Right renal cortex interstitium (tissue), 3 donors: ENCODE measurements around the gene KAZN. TPM values are rescaled to one million over a fixed set of nuclear protein-coding genes. Genes with fewer than 3 reads are reported as not detected.

Experiments
- DNase-seq, 3 donors: peaks; one replicate each; pipeline ENCODE4 v3.0.0-alpha.2; 2013; ENCODE audit warnings: low read depth in 3 of 3, low spot score in 2 of 3
- polyA plus RNA-seq, 3 donors: library from polyadenylated mRNA; unstranded; fragments of 120-200 nt; gene quantifications; one replicate each; pipeline ENCODE4 v1.2.1, GENCODE V29; 2013; ENCODE audit not compliant: insufficient read length in 3 of 3

Gene KAZN
- polyA plus RNA-seq, 3 donors, result 31.1 to 37.0 (median 31.5) TPM

DNA sequence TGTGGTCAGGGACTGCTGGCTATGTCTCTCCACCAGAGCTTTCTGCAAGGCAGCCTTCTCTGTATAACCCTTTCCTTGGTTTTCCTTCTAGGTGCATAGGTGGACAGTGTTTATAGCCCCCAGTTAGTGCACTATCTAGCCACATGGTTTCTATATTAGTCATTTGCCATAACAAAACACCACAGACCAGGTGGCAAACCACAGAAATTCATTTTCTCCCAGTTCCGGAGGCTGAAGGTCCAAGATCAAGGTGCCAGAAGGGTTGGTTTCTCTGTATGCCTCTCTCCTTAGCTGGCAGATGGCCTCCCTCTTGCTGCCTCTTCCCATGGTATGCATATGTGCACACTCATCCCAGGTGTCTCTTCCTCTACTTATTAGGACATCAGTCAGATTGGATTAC lies 106.4 kb downstream of the KAZN start:
- no peak for DNase-seq

DNA sequence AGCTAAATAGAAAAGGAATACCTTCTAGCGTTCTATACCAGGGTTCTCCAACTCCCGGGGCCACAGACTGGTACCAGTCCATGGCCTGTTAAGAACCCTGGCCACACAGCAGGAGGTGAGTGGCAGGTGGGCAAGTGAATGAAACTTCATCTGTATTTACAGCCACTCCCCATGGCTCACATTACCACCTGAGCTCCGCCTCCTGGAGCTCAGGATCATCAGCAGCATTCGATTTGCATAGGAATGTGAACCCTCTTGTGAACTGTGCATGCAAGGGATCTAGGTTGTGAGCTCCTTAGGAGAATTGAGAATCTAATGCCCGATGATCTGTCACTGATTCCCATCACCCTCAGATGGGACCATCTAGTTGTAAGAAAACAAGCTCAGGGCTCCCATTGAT lies 107.3 kb downstream of the KAZN start:
- no peak for DNase-seq

DNA sequence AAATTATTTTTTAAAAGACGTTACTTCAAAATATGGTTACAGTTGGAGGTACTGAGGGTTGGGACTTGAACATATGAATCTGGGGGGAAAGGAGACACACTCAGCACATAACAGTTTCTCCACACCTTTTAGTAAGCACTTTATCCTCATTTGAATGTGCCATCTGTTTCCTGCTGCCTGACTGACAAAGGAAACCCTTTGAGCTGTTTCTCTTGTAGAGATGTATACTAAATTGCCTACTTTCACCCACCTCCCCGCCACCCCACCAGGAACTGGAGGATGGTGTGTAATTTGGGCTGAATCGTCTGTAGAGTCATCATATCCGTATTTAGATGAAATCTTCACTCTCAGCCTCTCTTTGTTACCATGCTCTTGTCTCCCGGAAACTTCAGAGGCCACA lies 108.1 kb downstream of the KAZN start:
- DNase-seq, result no peak

DNA sequence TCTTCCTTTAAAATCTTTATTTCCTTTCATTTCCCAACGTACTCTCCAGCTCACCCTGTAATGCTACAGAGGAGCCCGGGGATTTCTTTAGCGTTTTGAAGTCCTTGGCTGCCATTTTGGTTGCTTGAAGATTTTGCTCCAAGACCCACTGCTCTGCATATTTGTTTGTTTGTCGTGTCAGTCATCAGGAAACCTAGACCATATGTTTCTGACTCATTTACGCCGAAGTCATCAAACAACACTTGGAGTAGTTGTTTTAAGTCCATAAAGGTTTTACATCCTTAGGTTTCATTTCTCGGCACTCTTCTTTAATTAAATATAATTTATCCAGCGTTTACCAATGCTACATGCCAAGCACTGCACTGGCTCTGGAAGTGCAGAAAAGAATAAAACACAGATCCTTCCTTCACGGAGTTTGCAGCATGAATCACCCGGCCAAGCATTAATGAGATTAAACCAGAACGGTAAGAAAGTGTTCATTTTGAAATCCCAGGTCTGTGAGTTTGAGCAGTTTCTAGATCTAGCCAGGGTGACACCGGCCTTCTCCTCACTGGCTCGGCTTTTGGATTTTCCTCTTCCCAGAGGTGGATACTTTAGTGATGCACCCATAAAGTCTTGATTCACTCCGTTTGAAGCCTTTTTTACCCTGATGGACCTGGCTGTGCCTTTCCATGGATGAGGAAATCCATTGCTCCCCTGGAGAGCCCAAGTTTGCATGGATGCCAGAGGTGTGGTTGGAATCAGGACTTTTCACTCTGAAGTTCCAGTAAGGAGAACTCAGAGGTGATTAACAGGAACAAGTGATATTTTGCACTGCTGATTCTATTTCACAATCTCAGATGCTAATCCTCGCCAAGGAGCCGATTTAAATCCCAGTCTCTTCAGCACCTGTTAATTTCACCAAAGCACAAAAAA lies 109.3 kb downstream of the KAZN start:
- DNase-seq, result no peak

DNA sequence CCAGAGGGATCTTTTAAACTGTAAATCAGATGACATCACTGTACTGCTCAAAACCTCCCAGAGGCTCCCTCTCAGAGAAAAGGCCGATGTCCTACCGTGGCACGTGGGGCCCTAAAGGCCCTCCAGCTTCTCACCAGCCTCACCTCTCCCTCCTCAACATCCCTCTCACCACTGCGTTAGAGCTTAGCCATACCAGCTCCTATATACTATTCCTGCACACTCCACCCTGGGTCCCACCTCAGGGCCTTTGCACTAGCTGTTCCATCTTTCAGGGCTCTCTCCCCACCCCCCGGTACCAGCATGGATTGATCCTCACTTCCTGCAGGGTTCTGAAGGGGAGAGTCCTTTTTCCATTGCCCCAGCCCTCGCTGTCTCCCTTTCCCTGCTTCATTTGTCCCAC lies 111.8 kb downstream of the KAZN start:
- no peak for DNase-seq

DNA sequence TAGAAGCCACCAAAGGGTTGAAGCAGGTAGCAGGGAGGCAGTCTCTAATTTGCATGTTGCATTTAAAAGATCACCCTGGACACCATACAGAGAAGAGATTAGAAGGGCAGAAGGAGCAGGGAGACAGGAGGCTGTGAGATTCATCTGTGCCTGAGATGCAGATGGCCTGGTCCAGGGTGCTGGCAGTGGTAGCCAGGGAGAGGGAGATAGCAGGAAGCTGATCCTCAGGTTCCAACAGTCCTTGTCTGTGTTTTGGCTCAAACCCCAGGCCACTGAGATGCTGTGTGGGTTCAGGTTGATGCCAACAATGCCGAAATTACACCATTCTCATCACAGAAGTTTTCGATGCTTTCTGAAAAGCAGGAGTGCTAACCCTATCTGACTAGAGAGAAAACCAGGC lies 113.7 kb downstream of the KAZN start:
- DNase-seq, result no peak

DNA sequence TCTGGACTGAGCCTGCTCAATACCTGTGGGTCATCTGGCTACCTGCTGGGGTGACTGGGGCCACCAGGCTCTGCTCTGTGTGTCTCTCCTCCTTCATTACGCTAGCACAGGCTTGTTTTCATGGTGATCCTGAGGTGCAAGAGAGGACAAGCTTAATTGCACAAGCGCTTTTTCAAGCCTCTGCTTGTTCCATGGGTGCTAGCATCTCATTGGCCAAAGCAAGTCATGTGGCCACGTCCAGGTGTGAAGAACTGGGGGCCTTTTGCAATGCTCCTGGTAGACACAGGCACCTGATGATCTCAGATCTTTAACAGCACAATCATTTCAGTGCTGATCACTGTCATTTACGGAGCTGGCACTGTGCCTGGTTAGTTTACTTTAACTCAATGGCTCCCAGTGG lies 114.6 kb downstream of the KAZN start:
- DNase-seq, result no peak

DNA sequence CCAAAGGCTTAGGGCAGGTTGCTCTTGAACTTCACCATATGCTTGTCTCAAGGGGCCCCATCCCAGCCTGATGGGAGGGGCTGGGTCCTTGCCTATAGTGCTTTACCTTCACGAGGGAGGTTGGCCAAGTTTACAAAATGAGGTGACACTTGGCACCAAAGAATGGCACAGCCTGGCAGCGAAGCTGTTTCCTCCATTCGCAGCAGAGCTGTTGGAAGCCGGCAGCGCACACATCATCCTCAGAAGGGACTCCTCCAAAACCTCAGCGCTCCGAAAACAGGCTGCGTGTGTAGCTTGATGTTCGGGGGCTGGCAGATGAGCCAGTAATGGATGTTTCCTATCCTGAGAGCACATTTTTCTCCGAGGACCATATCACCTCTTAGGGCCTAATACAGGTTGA lies 116.8 kb downstream of the KAZN start:
- DNase-seq, result no peak

DNA sequence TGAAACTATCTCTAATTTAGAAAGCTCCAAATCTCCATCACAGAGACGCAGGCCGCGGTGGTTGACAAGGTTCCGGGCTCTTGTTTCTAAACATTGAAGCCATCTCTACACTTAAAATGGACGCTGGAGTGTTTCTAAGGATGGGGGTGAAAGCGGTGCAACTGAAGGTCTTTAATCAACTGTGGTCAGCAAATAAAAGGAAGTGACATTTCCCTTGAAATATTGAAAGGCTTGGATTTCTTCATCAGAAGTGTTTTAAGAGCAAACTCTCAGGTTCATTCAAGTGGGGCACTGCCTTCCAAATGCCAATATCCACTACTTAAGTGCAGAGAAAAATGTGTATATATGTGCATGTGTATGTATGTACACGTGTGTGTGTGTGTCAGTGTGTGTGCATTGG lies 117.3 kb downstream of the KAZN start:
- DNase-seq, result no peak

DNA sequence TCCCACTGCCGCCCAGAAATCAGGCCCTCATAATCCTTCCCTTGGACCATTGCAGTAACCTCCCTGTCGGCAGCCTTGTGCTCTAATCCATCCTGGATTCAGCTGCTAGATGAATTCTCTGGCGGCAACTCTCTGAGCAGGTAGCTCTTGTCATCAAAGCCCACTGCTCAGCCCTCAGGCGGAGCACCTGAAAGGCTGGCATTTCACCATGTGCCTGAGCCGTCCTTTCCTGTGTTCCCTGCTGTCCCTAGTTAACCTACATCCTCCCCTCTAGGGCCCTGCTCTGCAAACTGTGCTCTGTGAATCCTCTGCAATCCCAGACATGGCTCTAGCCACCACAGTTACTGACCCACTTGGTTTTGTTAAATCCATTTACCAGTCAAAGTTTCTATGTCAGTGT lies 118.0 kb downstream of the KAZN start:
- DNase-seq, result no peak

DNA sequence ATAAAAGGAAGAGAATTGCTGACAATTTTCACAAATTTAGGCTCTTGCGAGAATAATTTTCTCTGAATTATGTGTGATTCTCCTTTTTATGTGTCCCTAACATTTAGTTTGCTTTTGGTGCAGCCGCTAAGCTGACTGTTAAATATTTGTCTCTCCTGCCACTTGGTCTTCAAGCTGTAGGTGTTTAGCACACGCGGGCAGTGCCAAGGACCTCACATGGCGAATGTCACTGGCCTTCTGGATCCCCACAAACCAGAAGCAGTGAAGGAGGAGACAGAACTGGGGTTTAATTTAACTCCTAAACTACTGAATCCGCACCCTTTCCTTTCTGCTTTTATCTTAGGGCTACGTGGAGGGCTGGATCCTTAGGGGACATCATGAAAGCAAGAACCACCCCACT lies 120.0 kb downstream of the KAZN start:
- no peak for DNase-seq

DNA sequence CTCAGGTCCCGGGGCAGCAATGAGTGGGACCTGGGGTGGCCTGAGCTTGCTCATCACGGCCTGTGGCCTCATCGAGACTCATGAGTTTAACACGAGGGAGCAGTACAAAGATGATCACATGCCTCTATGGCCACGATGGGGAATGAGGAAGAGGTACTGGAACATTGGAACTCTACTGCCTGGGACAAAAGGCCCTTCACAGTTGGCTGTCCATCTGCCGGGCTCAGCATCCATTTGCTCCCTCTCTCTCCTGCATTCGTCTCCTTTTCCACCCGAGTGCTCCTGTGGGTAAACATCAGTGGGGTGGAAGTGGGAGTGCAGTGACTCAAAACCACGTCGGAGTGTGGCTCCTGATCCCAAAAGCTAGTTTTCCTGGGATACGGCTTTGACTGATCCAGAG lies 124.9 kb downstream of the KAZN start:
- DNase-seq, result no peak

DNA sequence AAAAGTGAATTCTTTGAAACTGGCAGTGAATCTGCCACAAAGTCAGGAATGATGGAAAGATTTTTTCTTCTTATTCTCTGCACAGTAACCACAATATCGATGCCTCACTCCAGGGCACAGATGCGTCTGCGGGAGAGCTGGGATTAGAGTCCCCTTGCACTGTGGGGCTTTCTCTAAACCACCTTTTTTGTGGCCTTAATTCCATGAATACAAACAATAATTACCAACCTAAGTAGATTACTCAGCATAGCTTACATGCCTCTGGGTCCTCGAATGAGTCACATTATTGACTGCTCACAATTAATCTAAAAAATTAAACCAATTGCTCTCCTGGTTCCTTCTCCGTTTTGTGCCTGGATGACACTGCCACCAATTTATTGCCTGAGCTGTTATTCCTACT lies 125.8 kb downstream of the KAZN start:
- DNase-seq, result no peak

DNA sequence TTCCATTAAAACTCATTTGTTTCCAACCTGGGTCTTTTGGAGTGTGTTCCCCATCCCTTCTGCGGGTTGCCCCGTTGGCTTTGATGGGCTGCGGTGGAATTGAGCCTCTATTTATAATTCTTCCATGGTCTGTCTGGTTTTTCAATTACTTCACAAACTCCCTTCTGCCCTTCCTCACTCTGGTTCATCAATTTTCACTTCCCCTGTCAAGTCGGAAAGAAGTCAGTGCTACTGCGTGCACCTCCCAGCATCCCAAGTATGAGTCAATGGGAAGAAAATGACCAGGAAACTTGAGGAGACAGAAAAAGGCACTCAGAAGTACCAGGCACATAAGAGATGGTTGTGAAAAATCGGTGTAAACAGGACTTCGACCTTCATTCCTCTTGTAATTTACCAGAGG lies 126.2 kb downstream of the KAZN start:
- no peak for DNase-seq

DNA sequence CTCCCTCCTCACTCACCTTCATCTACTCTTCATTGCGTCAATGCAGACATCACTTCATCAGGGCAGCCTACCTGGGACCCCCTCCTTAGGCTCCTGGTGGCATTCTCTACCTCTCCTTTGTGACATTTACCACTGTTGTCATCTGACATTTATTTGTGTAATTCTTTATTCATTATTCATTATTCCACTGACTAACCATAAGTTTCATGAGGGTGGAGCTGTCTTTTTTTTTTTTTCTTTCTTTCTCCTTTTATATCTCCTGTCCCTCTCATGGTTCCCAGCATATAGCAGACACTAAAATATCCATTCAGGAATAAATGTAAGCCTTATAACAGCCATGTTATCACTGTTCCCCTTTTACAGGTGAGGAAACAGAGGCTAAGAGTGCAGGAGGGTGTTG lies 126.8 kb downstream of the KAZN start:
- DNase-seq, result no peak

DNA sequence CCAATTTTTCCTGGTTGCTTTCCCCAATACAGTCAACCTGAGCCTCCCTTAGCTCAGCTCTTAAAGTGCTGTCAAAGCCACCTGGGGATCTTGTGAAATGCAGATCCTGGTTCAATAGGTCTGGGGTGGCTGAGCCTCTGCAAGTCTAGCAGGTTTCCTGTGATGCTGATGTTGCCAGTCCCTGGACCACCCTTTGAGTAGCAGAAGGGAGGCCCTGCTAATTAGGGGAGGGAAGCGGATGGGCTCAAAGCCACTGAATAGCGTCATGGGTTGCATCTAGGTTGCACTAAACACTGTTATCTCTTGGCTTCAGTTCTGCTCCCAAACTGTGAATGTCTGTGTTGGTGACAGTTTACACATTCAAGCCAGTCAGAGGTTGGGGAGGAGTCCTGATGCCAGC lies 127.2 kb downstream of the KAZN start:
- DNase-seq, result no peak

DNA sequence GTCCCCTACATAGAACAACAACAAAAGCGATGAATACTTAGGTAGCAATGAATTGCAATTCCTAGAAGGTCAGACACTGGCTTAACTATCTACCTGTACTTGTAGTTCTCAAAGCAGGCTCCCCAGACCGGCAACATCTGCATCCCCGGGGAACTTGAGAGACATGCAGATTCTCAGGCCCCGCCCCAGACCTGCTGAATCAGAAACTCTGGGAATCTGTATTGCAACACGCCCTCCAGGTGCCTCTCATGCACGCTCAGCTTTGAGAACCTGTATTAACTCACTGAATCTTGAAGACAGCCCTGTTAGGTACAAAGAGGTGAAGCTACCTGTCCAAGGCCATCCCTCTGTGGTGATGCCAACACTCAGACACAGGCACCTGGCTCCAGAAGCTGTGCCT lies 128.1 kb downstream of the KAZN start:
- DNase-seq, result no peak

DNA sequence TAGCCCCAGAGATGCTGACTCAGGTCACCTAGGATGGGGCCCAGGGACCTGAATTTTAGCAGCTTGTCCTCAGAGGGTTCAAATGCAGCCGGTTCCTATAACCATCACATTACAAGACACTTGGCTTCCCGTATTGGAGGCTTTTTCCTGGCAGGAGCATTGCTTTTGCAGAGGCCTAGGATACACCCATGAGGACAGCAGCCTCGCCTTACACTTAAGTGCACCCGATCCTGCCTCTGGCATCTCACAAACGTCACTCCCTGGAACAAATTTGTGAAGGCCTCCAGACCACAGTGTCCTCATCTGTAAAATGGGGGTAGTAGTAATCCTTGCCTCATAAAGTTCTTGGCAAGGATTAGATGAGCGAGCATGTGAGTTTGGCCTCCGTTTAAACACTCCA lies 130.0 kb downstream of the KAZN start:
- no peak for DNase-seq

DNA sequence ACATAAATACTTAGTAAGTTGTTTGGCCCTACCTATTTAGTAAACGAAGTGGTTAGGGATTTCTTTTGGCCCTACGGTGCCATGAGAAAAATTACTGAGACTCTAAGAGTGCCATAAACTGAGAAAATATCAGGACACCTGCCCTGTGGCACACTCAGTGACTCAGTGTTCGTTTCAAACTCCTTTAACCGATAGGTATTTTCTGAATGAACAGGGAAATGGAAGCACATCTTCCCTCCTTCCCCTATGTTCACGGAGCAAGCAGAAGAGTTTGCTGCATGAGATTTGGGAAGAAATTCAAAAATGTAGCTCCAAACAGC lies 134.2 kb downstream of the KAZN start:
- no peak for DNase-seq

DNA sequence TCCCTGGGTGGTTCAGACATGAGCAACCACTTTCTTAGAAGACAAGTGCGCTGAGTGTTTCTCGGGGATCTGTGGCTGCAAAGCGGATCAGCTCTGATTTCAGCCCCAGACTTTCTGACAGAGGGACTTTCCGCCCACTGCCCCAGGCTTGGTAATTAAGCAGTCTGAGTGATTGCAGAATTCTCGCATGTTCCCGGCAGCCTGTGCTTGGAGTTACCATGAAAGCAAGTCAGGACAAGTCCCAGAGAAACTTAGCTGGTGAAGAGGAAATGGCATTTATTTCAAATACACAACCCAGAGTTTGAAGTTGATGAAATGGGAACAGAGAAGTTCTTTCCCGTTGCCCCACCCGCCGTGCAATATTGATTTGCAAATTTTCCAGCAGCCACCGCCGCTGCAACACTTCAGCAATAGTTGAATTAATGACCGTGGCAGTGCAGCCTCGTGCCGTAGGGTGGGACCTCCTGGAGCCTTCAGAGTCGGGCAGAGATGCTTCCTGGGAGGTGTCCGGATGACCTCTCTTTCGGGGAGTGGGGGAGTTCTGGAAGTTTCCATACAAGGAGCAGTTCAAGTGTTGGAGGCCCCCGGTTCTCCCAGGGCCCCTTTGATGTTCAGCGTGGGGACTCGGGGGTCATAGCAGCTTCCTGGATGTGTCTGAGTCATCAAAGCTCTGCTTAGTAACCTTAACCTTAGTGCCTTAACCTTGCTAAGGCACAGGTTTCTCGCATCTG lies 134.7 kb downstream of the KAZN start:
- DNase-seq, result no peak

DNA sequence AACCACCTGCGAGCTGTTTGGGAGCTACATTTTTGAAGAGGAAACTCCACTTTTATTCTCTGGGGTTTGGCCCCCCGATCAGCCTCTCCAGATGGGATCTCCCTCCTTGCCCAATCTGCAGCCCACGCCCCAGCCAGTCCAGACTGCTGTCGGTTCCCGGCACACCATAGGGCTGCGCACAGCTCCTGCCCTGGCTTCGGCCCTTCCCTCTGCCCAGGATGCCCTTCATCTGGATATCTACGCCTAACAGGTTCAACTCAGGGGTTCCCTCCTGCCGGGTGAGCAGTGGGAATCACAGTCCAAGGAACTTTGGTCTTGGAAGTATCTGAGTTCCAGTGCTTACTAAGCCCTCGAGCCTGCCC lies 135.3 kb downstream of the KAZN start:
- no peak for DNase-seq

DNA sequence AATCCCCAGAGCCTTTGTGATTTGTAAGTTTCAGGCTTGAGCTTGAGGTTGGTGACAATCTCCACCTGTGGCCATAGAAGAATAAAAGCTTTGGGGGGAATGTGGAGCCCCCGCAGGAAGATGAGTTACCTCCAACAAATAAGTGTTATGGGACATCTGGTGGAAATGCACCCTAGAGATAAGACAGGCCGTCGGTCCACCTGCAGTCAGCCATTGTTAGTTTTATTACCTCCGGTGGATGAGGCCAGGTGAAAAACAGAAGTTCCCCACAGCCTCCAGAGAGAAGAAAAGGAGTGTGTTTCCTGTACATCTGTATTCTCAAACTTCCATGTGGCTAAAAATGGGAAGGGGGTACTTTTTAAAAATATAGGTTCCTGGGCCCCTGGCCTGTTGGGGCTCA lies 137.4 kb downstream of the KAZN start:
- no peak for DNase-seq
